Measurements from ENCODE around the gene CCR3.
A peak's percentile ranks its signal among the peaks of the same experiment; 100 is the strongest.

Gene CCR3

DNA sequence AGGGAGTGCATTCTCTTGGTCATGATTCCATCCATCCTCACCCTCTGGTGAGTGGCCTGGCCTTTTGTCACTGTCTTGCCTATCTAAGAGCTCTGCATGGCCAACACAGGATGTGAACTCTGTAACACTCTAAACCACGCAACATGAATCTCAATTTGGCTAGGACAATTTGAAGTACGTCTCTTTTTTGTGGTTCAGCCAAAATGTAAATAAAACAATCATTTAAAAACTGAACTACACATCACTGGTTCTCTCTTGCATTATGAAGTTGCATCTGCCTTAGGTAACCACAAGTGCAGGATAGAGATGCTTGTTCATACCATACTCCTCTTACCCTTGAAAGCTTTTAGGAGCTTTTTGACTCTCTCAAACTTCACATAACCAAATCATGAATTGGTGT is 27.3 kb downstream of the CCR3 start:
- intact Hi-C loops (cut with DNase I) = no loop called here
- no peak for DNase-seq

DNA sequence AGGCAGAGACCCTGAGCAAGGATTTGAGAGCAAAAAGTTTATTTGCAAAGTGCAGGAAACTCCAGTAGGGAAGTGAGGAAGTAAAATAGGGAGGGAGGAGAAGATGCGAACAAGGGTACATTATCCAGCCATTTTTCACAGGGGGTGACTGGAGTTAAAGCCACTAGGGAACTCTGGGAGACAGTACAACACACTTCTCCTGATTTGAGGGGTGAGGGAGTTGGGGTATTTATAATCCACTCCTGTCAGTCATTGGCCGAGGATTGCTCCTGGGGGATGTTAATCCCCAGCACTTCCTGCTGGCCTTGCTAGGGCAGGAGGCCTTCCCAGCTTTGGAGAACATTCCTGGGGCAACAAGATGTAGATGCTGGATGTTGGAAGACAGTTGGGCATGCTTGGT is 28.2 kb downstream of the CCR3 start:
- intact Hi-C loops (cut with DNase I) = no loop called here
- no peak for DNase-seq

DNA sequence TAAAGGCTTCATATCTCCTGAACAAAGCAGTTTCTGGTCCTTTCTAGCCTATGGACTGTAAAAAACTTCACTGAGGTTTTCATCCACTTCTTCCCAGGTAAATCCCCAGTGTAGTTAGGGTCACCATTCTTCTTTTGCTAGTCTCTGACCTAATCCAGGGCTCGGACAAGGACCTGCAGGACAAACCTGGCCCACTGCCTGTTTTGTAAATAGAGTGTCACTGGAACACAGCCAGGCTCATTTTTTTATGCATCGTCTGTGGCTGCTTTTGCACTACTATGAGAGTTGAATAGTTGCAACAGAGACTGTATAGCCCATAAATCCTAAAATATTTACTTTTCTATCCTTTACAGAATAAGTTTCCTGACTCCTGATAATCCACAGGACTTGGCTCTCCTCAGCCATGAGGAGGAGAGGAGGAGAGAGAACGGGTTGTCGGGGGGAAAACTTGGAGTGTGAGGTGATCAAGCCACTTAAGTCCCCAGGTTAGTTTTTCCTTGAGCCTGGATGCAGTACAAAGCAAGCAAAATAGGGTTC is 29.0 kb downstream of the CCR3 start:
- intact Hi-C loops (cut with DNase I) = no loop called here
- DNase-seq = no peak

DNA sequence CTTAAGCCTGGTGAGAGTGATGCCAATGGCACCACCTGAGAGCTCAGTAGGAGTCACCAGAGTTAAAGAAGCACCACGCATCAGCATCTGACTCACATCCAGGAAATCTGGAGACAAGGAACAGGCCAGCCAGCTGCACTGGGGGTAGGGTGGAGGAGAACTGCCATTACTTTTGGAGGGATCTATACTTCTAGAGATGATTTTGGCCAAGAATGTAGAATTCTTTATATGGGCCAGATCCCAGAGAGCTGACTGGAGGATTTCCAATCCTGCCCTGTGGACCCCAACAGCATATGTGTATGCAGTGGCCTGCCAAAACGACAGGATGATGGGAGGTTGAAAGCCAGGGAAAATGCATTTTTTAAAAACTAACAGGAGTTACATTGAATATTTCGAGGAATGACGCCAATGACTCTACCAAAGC is 29.8 kb downstream of the CCR3 start:
- DNase-seq = no peak
- intact Hi-C loops (cut with DNase I) = no loop called here

DNA sequence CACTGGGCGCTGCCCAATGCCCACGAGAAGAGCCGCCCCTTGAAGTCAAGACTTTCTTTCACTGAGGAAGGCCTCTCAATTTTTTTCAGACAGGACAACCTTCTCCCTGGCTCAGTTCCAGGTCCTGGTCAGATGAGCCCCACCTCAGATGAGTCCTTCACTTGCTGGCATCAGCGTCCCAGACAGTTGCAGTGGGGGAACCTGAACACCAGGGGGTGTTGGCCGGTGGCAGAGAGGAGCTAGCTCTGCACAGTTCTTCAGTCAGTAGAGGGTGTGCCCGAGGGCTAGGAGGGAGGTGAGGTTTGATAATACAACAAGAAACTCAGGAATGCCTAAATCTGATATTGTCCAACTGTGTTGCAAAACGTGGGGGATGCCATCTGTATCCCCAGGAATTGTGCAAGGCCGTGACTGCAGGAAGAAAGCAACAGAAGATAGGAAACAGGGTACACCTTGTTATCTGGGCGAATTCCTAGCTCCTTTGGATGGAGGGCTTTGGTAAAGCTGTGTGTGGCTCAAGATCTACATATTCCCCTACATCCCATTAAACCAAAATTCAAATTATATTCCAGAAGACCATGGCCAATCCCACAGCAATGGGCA is 34.3 kb downstream of the CCR3 start:
- intact Hi-C loops (cut with DNase I) = no loop called here
- peak in 2 of 10 donors; percentile 19 to 48 for DNase-seq

DNA sequence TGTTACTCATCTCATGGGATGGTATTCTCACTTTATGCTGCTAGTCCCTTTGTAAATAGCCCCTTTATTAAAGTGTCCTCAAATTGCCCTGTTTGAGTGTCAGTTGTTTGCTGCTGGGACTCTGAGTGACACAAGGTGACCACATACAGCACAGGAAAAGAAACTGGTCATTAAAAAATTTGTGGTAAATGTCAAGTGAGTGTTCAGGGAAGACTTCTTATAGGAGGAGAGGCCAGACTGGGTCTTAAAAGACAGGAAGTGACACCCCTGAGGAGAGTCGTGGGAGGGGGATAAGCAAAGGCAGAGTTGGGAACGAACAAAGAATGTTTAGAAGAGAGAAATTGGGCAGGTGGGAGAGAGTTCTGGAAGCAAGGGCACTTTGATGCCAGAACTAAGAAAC is 35.2 kb downstream of the CCR3 start:
- intact Hi-C loops (cut with DNase I) = no loop called here
- no peak for DNase-seq

DNA sequence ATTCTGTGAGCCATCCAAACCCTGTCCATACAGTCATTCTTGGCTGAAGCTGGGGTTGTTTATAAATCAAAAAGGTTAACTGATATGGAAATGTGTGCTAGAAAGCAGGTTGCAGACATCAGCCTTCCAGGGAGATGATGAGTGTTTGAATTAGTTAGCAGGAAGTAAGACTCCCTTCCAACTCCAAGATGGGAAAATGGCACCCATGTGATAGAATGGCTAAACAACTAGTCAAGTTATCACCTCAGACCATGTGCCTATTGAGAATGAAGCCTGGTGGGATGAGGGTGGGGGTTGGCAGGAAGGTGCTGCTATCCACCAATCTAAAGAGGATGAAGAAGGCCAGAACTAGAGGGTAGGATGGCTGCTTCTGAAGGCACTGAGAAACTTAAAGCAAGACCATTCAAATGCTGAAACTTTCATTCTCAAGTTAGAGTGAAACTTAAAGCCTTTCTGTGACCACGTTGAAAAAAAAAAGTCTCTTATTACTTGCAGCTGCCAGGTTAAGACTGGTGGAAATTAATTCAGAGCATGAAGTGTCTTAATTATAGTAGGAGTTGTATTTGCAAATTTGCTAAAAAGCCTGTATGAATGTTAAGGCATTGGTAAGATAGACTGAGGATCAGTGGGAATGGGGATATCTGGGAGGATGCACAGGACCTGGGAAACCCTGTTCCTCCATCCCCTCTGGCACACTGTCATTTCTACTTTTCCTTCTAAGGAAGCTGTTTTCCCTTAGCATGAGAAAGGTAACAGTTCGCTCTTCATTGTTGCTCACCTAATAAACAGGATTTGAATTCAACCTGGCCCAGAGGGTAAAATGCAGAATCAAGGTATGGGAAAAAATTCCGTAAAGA is 36.8 kb downstream of the CCR3 start:
- intact Hi-C loops (cut with DNase I) = no loop called here
- no peak for DNase-seq

DNA sequence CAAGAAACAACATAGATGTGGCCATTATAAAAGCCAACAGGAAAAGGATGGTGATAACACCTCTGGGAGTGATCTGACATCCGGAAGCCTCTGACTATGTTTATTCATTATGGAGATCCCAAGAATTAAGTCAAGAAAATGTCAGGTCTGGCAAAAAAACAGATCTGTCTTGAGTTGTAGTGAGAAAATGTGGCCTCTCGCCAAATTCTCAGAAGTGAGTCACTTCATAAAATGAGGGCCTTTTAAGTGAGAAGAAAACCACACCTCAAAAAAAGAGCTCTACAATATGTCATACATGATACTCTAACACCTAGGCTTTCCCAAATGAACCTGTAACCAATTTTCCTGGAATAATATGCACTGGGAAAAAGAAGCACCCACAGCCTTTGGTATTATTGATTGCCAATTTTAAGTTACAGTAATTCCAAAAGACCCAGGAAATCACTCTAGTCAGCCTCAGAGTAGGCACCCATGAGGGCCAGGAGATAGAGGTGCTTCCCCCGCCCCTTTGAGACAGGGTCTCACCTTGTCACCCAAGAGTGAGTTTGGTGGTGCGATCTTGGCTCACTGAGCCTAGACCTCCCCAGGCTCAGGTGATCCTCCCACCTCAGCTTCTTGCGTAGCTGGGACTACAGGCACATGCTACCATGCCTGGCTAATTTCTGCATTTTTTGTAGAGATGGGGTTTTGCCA is 38.0 kb downstream of the CCR3 start:
- intact Hi-C loops (cut with DNase I) = no loop called here
- DNase-seq = no peak

DNA sequence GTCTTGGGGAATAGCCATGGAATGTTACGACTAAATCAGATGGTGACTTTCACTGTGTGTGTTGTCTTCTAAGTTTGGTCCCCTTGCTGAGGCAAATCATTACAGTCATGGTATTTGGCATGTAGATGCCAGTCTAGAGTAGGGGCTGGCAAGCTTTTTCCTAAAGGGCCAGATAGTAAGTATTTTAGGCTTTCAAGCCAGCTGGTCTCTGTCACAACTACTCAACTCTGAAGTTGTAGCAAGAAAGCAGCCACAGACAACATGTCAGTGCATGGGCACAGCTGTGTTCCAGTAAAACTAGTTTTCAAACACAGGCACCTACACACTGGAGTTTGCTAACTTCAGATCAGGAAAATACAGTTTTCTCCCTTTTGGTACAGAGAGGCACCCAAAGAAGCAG is 39.3 kb downstream of the CCR3 start:
- intact Hi-C loops (cut with DNase I) = no loop called here
- no peak for DNase-seq

DNA sequence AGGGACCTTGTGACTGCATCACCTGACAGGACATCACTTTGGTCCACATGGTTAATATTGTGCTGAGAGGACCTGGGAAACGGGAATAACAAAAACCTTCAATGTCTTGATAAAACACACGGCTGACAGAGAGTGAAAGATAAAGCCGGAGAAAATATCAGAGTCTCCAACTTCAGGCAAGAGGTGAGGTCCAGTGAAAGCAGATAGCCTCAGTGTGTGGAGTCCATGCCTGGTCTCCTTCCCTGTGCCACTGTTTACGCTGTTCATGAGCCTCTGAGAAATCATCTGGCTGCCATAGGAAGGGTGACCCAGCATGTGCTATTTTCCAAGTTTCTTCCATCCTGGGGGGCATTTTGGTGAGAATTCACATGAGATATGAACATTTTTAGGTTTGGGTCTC is 39.8 kb downstream of the CCR3 start:
- no peak for DNase-seq
- intact Hi-C loops (cut with DNase I) = no loop called here

DNA sequence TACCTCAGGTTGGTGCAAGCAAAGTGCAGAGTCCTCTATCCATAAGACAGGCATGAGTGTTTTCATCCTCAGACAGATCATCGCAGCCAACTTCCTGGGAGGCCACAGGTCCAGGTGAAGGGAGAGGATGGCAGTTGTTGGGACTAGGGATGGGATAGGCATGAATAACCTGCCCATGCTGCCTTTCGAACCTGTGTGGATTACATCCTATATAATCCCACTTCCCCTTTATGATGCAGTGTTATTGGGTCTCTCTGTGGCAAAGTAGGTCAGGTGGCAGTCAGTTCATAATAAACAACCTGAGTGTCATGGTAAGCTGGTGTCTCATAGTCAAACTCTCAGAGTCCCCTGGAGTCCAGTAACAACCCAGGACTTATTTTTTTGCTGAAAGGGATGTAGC is 40.4 kb downstream of the CCR3 start:
- no peak for DNase-seq
- intact Hi-C loops (cut with DNase I) = no loop called here

DNA sequence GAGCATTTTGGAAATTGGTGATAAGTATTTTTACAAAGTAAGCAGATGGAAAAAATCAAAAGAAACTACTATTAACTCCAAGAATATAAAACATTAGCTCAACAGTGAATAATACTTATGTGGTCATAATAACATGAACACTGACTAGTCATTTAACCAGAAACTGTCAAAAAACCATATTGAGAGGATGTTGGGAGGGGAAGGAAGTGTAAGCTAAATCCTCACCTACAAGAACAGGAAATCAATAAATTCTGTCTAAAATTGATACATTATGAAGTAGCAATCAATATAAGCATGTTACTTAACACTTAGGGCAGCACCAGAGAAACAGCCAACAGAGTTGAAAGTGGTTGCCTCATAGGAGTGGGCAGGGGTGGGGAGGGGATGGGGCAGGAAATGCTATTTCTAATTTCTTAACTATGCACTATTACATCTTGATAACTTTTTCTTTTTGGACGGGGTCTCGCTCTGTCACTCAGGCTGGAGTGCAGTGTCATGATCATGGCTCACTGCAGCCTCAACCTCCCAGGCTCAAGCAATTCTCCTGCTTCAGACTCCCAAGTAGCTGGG is 41.7 kb downstream of the CCR3 start:
- DNase-seq = no peak
- intact Hi-C loops (cut with DNase I) = no loop called here

DNA sequence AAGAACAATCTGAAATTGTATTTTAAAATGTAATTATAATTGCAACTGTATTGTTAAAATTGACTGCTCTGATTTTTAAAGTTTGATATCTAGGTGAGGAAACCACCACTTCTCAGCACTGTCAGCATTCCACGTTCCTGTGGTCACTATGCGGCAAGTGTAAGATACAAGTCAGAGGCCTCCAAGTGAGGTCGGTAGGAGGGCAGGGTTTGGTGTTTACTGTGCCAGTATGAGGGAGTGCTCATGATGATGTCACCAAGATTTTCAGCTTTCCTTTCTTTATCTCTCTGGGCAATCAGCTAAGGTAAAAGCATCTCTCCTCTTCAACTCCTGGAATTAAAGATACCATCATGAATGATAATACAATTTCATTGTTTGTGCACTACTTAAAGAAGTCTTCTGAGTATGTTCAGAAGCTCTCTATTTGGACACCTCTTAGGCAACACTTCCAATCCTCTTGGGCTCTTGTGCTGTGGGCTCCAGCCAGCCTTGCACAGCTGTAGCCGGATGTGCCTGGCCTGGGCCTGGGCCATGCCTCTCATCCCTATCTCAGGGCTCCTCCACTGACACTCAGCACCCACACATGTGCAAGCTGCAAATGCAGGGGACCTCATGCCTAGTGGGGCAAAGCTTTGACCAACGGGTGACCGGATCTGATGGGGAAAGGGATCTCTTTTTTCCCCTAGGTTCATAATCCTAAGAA is 42.9 kb downstream of the CCR3 start:
- intact Hi-C loops (cut with DNase I) = no loop called here
- no peak for DNase-seq

DNA sequence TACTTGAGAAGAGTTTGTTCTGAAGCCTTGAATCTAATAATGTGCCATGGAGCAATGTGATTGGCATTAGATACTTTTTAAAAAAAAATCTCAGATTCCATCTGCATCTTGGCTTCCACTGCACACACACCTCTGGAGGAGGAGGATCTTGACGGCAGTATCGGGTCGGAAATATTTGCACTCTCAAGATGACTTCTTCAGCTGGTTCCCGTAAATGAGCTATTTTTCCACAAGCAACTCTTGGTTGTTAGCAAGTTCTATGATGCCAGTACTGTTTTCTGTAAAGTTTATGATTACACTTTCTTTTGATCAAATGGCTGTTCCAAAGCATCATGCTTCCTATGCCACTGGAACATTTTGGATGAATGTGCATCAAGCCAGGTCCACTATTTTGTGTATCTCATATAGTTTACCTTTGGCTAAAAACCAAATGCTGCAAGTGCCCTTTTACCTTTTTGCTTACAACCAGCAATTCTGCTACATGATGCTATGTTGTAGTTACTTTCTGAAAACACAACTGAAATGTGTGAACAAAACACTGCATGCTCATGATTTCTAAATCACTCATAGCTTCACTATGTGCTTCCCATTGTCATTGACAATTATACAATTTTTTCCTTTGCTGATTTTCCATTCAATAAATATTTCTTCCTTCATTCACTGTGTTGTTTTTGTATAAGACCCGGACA is 43.8 kb downstream of the CCR3 start:
- intact Hi-C loops (cut with DNase I) = no loop called here
- DNase-seq = no peak

DNA sequence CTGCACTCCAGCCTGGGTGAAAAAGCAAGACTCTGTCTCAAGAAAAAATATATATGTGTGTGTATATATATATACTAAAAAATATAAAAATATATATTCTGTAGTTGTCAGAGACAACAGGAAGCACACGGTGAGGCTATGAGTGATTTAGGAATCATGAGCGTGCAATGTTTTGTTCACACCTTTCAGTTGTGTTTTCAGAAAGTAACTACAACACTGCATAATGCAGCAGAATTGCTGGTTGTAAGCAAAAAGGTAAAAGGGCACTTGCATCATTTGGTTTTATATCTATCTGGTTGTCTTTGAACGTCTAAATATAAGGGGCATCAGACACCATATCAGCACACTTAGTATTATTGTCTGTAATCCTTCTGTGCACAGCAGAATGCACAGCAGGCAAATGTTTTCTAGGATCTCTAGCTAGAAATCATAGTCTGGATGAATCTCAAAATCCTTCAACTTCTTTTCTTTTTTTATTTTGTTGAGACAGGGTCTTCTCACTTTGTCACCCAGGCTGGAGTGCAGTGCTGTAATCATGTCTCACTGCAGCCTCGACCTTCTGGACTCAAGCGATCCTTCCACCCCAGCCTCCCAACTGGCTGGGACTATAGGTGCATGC is 44.8 kb downstream of the CCR3 start:
- DNase-seq = no peak
- intact Hi-C loops (cut with DNase I) = no loop called here

DNA sequence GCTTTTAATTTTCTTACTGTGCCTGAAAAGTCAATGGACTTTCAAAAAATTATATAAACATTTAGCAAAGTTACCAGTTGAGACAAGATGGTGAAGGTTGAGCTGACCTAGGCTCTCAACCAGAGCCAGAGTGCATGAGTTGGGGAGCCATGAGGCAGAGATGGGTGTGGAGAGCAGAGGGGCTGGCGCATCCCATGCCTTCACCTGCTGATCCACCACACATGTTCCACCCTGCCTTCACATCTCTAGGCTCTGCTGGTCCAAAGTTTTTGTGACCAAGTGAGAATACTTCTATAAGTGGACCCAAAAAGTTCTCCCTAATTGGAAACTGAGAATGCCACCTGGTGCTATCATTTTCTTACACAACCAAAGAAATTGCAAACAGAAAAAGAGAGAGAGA is 47.3 kb downstream of the CCR3 start:
- intact Hi-C loops (cut with DNase I) = no loop called here
- DNase-seq = no peak

DNA sequence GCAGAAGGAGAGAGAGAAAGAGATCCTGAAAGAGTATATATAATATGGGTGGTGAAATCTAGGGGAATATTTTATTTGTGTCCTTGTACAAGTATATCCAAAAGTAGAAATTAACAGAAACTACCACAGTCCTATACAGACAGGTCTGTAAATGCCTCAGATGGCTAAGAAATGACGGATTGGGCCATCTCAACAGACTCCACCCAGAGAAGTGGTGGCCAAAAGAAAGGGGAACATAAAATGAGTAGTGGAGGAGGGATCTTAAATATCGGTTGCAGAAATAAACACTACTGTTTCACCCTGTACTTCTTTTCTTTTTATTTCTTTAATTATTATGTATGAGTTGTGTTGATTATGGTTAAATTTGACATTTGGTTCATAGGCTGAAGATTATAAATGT is 47.7 kb downstream of the CCR3 start:
- intact Hi-C loops (cut with DNase I) = loop anchor here (10.0 kb wide), 1 partner anchor 85 kb away; the partner anchor contains the start of gene CCR5
- no peak for DNase-seq

DNA sequence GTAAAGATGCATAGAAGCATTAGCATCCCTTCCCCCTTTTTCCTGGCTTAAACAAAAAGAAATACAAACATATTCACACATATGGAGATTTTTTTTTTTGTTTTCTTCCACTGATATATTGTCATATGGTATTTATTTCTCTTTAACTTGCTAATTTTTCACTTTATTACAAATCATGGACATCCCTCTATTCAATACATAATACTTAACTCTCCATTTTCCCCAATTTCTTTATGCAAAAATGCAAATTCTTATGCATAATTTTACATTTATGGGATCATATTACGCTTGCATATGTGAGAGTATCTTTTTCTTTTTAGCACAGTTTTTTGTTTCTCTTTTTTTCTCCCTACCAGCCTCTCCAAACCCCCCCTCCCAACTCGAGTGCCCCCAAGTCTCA is 48.8 kb downstream of the CCR3 start:
- no peak for DNase-seq
- intact Hi-C loops (cut with DNase I) = loop anchor here (10.0 kb wide), 1 partner anchor 84 kb away; the partner anchor contains the start of gene CCR5

DNA sequence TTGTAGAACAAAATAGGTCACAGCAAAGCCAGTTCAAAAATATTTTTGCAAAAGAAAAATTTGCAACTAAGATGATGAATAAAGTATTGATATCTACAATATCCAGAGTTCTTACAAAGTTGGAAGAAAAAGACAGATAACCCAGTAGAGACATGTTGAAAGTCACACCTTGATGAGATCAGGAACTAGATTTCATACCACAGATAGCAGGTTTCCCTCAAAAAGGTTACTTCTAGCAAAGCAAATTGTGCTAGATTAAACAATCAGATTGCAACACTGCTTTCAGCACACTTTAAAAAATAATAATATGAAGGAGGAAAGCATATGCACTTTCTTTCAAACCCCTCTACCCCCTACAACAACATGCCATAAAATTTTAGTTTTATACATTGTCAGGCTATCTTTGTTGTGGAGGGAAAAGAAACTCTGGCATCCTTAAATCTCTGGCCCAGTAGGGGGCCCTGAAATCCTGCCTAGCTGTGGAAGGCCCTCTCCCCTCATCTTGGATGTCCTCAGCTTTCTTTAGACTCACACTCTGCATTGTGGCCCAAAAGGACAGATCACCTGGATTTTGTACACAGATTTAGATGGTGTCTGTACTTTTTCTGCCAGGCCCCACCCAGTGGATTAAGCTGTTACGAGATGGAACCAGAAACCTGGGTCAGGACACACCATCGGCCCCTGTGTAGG is 50.9 kb downstream of the CCR3 start:
- DNase-seq = no peak
- intact Hi-C loops (cut with DNase I) = loop anchor here (10.0 kb wide), 1 partner anchor 82 kb away; the partner anchor contains the start of gene CCR5

All from posterior cingulate gyrus (tissue), 11 donors.